Measurements from ENCODE around the gene CREBBP.

CREBBP gene

DNA sequence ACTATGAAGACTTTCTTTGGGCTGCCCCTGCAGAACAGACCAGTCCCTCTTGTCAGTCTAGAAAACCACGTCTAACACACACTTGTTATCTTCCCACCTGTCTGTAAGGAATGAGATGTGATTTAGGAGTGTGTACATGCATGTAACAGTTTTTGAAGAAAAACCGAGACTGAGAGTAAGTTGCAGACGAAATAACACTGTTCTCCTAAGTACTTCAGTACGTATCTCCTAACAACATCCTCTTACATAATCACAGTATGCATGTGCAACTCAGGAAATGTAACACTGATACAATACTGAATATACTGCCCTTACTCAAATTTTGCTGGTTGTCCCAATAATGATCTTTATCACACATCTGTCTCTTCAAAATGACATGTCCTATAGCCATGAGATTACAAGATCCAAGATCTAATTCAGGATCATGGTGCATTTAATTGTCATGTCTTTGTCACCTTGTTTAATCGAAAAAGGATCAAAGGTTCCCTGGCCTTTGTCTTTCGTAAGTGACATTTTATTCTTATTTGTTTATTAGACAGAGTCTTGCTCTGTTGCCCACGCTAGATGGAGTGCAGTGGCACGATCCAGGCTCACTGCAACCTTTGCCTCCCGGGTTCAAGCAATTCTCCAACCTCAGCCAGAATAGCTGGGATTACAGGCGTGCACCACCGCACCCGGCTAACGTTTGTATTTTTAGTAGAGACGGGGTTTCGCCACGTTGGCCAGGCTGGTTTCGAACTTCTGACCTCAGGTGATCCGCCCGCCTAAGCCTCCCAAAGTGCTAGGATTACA, 25.6 kb downstream of the CREBBP start:
- no peak for FAIRE-seq

DNA sequence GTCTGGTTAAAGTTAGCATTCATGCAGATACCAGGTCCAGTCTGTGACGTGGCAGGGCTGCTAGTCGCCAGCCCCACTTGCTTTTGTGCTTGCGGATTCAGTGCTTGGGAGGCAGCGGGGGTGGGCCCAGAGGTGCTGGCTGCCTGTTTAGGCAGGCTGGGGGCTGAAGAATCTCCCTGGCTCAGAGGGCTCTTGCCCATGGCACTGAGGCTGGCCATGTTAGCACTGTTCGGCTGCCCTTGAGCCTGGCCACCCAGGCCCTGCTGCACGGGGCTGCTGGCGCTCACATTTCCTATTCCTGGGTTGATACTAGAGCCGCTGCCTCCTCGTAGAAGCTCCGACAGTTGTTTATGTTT, 30.0 kb downstream of the CREBBP start:
- no peak for FAIRE-seq

- no peak for FAIRE-seq
These were observed 30.6 kb downstream of the CREBBP start for GRCh38 chr16:3849751-3850543.

GRCh38 chr16:3846595-3847091, 33.9 kb downstream of the CREBBP start:
- no peak for FAIRE-seq

GRCh38 chr16:3846087-3846486, 34.4 kb downstream of the CREBBP start:
- FAIRE-seq: no peak

GRCh38 chr16:3842994-3843393, 37.5 kb downstream of the CREBBP start:
- FAIRE-seq: peak; percentile 58

GRCh38 chr16:3841729-3842508, 38.6 kb downstream of the CREBBP start:
- no peak for FAIRE-seq

- no peak for FAIRE-seq
These were observed 40.9 kb downstream of the CREBBP start for GRCh38 chr16:3839402-3840184.

- FAIRE-seq: no peak
These were observed 41.7 kb downstream of the CREBBP start for GRCh38 chr16:3838600-3839401.

- no peak for FAIRE-seq
These were observed 42.5 kb downstream of the CREBBP start for GRCh38 chr16:3837851-3838586.

GRCh38 chr16:3836641-3837040, 43.9 kb downstream of the CREBBP start:
- no peak for FAIRE-seq

- FAIRE-seq: no peak
These were observed 45.4 kb downstream of the CREBBP start for GRCh38 chr16:3835089-3835602.

- FAIRE-seq: no peak
These were observed 47.8 kb downstream of the CREBBP start for GRCh38 chr16:3832668-3833067.

- FAIRE-seq: no peak
These were observed 49.8 kb downstream of the CREBBP start for GRCh38 chr16:3830625-3831254.

DNA sequence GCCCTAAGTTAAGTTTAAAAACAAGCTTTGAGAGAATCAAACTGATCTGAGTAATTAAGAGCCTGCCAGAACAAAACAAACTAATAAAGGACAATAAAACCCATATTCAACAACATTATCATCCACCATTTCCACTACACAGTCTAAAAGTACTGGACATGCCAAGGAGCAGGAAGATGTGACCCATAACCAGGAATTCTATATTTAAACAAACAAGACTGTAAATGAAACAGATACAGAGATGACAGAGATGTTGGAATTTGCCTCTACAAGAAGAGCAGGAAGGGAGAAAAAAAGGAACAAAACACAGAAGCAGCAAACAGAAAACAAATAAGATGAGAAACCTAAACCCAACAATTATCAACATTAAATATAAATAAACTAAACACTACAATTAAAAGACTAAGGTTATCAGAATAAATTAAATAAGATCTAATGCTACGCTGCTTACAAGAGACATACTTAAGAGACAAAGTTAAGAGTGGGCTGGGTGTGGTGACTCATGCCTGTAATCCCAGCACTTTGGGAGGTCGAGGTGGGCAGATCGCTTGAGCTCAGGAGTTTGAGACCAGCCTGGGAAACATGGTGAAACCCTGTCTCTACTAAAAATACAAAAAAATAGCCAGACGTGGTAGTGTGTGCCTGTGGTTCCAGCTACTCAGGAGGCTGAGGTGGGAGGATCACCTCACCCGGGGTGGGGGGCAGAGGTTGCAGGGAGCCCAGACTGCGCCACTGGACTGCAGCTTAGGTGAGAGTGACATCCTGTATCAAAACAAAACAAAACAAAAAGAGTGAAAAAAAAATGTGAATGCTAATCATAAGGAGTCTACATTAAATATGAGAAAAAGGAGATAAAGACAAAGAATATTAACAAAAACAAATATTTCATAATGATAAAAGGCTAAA, 50.6 kb downstream of the CREBBP start:
- FAIRE-seq: no peak

- FAIRE-seq: no peak
These were observed 54.6 kb downstream of the CREBBP start for GRCh38 chr16:3825940-3826339.

- no peak for FAIRE-seq
These were observed 55.4 kb downstream of the CREBBP start for GRCh38 chr16:3825103-3825502.

GRCh38 chr16:3824121-3824795, 56.3 kb downstream of the CREBBP start:
- no peak for FAIRE-seq
